ENCODE measurements around the gene ZNF207.
"Not testable (repeated sequence)": the region's sequence is repeated elsewhere in the genome, so short reads cannot be mapped to it uniquely, and the experiment has no call there.

ZNF207 gene

DNA sequence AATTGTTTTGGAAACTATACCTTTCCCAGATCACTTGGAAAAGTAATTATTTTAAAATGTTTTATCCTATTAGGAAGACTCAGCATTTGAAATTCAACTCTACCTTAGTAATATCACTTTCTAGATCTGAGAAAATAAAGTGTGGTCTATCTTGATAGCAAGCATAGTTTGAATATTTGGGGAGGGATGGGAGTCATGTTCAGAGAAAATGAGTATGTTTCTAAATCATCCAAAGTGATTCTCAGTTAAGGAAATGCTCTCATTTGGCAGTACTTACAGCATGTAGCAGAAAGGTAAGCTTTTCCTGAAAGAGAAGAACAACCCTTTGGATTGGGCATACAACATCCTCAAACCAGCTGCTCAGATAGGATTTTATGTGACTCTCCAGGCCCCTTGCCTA, 14.9 kb upstream of the ZNF207 start:
- no peak for DNase-seq (ENCODE audit: low read depth in 3 of 3, low spot score in 1 of 3)

DNA sequence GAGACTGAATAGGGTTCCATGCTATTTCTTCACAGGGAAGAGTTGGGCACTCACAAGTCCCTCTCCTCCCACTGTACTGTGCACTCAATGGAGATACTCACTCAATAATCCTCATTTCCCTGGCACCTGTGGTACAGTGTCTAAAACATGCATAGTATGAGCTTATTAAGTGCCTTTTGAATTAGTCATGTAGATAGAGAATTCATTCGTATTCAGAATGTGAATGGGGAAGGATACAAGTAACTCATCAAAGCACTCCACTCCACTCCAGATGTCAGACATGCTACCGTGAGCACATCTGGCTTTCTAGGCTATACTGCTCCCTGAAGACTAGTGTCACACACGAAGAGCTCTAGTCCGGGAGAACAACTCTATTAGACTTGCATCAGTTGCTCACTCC, 14.3 kb upstream of the ZNF207 start:
- no peak for DNase-seq (ENCODE audit: low read depth in 3 of 3, low spot score in 1 of 3)

DNA sequence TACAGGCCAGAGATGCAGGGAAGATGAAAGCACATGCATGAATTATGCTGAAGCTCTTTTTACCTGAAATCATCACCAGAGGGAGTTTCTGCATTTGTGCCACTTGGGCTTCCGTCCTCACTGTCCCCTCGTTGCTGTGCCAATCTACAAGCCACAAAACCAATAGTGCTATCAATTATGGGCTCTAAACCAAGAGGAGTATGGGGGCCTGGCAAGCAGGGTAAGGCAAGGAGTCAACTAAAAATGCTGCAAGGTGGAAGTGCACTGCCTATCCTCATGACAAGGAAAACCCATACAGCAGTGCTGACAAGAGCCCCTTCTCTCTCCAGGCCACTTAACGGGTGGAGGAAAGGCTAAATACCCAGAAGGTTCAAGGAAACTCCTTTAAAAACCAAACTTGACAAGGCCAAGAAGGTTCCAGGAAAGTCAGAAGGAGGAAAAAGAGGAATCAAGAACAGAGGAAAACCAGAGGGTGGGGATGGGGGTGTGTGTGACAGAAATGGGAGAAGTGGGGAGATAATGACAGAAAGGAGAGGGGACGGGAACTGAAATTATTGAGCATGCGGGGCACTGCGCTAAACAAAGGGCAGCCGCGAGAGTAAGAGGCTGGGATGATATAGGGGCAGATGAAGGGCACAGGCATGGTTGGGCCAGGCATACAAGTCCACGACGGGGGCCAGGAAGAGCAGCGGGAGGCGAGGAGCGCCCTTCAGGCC, 8.7 kb upstream of the ZNF207 start:
- no peak for DNase-seq (ENCODE audit: low read depth in 3 of 3, low spot score in 1 of 3)

DNA sequence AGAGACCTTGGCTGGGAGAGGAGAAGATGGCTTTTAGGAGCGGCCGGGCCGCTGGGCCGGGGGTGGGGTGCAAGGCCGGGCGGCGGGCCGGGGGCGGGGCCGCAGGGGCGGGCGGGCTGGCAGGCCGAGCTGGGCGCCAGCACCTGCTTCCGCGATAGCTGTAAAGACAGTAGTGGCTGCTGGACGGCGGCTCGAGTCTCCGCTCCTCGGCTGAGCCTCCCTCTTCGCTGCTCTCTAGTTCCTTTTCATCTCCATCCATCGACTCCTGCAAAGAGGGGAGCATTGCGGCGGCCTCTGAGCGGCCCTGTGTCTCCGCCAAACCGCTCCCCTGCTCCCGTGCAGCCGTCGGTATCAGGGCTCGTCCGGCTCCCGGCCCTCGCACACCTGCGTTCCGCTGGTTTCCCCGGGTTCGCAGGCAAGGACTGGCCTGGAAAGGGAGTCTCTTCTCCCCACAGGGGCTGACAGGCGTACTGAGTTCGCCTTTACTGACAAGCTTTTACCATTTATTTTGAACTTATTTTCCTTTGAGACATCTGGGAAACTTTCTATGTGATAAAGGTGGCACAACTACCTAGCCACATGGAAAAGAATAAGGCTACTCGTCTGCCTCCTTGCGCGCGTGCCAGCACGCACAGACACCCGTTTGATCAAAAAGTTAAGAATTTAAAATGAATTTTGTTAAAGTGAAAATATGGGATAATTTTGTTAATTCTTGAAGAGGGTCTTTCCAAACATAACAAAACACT, 7.9 kb upstream of the ZNF207 start, which contains the start of gene C17orf75:
Gene C17orf75, minus strand, starts transcription at position 317 of the 746 bp plus-strand sequence. Its CDS starts 34 bp downstream, at position 283.
- DNase-seq (ENCODE audit: low read depth in 3 of 3, low spot score in 1 of 3) = peak; percentile 37 to 74 (median 62)

DNA sequence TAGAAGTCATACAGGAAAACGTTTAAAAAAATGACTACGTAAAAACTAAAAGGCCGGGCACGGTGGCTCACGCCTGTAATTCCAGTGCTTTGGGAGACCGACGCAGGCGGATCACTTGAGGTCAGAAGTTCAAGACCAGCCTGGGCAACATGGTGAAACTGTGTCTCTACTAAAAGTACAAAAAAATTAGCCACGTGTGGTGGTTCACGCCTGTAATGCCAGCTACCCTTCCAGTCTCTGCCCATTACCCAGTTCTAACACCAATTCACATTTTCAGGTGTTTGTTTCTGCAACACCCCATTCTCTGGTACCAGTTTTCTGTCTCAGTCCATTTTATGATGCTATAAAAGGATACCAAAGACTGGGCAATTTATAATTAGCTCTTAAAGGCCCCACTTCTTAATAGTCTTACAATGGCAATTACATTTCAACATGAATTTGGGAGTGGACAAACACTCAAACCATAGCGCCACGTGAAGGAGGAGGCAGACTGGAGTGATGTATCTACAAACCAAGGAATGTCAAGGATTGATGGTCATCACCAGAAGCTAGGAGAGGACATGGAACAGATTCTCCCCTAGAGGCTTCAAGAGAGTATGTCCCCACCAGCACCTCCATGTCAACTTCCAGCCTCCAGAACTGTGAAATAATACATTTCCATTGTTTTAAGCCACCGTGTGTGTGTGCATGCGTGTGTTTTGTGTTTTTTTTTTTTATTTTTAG, 7.2 kb upstream of the ZNF207 start:
- no peak for DNase-seq (ENCODE audit: low read depth in 3 of 3, low spot score in 1 of 3)

DNA sequence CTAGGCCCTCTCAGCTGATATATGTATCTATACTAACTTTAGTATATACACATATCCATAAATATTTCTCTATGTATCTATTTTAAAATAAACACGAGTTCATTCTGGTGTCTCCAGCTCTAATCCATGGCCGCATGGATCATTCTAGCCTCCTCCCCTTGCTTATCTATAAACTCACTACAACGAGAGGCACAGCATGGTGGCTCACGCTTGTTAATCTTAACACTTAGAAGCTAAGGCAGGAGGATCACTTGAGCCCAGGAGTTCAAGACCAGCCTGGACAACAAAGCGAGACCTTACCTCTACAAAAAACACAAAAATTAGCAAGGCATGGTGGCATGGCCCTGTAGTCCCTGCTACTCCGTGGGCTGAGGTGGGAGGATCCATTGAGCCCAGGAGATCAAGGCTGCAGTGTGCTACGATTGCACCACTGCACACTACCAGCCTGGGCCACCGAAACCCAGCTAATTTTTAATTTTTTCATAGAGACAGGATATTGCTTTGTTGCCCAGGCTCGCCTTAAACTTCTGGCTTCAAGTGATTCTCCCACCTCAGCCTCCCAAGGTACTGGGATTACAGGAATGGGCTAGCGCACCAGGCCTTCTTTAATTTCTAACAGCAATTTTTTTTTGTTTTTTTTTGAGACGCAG, 3.9 kb upstream of the ZNF207 start:
- DNase-seq (ENCODE audit: low read depth in 3 of 3, low spot score in 1 of 3) = no peak

DNA sequence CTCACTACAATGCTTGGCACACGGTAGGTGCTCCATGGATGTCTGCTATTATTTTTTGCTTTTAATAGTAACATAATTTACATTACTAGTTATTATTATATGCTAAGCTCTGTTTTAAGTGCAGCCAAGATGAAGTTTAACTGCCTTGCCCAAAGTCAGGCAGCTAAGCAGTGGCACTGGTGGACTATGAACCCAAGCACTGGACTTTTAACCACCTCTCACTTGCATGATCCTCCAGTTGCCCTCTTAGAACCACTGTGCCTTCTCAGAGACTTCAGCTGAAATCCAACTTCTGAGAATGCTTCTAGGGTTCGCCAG, 1.5 kb upstream of the ZNF207 start:
- DNase-seq (ENCODE audit: low read depth in 3 of 3, low spot score in 1 of 3) = no peak

DNA sequence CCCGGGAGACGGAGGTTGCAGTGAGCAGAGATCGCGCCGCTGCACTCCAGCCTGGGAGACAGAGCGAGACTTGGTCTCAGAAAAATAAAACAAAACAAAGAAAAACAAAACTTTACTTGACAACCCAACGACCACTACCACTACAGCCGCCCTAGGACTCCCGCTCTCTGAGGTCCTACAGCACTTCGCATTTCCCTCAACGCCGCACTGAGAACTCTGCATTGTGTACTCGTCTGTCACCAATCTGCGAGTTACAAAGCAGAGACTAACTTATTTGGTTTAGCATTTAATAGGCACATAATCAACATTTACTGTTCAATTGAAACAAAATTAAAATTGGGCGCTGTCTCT, 479 bp upstream of the ZNF207 start:
- DNase-seq (ENCODE audit: low read depth in 3 of 3, low spot score in 1 of 3) = no peak

DNA sequence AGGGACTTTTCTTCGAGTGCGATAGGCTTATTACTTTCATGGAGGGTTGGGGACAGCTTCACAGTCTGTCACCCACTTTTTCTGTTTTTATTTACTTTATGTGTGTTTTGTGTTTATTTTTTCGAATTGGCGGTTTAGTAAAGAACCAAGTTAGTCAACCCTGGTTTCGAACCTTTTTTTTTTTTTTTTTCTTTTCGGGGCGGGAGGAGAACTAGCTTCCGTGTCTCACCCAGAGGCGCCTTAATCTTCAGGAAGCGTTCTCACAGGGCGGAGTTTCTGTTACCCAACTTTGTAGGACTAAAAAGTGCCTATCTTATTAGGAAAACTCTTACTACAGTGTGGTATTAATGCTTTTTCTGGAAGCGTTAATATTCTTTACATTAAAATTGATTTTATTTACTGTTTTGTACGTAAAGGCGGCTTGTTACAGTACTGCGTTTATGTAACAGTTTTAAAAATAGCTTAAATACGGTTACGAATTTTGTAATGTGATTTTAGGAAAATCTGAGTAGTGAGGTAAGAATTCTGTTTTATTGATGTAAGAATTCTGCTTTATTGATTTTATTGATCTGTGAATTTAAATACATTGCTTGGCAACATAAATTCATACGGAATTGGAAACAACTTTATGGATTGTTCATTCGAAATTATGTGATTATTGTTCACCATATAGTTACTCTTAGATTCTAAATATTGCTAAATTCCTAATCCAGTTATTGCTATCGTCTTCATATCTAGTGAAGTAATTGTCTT, 885 bp downstream of the ZNF207 start:
- DNase-seq (ENCODE audit: low read depth in 3 of 3, low spot score in 1 of 3) = no peak

DNA sequence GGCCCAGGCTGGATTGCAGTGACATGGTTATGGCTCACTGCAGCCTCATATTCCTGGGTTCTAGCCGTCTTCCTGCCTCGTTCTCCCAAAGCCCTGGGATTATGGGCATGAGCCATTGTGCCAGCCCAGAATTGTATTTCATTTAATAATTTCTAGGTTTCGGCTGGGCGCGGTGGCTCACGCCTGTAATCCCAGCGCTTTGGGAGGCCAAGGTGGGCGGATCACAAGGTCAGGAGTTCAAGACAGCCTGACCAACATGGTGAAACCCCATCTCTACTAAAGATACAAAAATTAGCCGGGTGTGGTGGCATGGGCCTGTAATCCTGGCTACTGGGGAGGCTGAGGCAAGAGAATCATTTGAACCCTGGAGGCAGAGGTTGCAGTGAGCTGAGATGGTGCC, 2.8 kb downstream of the ZNF207 start:
- DNase-seq (ENCODE audit: low read depth in 3 of 3, low spot score in 1 of 3) = not testable (repeated sequence)

DNA sequence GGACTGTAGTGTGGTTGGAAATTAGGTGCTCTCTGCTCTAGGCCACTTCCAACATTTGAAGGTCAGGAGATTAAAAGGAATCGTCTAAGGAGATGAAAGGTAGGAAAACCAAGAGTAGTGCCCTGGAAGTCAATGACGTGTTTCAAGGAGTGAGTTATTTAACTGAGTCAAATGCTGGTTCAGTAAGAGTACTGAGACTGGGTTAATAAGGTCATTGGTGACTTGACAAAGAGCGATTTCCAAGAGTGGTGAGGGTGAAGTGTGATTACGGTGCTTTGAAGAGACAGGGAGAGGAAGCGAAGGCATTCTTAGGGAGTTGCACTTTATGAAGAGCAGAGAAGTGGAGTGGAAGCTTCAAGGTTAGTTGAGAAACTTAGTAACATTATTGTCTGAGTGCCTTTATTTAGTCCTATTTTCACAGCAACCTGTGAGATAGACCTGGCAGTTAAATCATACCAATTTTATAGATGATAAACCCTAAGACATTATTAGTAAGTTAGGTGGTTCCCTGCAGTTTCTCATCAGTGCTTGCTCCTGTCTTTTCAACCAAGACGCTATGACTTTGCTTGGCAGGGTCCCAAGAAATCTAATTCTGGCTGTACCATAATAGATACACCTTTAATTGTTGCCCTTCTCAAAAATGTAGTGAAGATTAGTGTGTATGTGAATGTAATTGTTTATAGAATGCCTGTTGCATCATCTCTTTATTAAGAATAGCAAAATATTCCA, 5.9 kb downstream of the ZNF207 start:
- no peak for DNase-seq (ENCODE audit: low read depth in 3 of 3, low spot score in 1 of 3)

DNA sequence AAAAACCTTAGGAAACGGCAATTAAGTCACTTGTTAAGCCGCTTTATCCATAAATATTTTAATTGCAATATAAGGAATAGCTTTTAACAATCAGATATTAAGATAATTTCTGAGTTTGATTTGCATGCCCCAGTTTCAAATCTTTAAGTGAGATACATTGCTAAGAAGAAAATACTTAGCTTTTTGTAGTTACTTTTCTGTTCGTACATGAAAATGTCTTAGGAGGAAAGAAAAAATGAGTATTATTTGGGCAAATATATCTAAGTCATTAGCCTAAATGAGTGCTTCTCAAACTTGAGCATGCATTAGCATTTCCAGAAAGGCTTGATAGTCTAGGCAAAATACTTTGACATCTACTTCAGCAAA, 6.4 kb downstream of the ZNF207 start:
- no peak for DNase-seq (ENCODE audit: low read depth in 3 of 3, low spot score in 1 of 3)

DNA sequence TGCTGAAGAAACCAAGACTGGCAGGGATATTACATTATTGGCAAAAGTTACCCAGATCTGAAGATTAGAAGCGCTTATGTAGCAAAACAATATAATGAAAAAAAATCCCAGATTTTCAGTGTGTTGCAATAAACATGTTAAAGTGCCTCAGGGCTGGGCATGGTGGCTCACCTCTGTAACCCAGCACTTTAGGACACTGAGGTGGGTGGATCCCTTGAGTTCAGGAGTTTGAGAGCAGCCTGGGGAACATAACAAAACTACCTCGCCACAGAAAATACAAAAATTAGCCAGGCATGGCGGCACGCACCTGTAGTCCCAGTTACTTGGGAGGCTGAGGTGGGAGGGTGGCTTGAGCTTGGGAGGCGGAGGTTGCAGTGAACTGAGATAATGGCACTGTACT, 6.8 kb downstream of the ZNF207 start:
- no peak for DNase-seq (ENCODE audit: low read depth in 3 of 3, low spot score in 1 of 3)

DNA sequence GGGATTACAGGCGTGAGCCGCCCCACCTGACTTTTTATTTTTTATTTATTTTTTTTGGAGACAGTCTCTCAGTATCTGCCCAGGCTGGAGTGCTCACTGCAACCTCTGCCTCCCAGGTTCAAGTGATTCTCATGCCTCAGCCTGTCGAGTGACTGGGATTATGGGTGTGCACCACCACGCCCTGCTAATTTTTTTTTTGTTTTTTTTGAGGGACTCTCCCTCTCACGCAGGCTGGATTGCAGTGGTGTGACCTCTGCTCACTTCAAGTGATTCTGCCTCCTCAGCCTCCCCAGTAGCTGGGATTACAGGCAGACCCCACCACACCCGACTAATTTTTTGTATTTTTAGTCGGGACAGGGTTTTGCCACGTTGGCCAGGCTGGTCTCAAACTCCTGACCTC, 7.7 kb downstream of the ZNF207 start:
- DNase-seq (ENCODE audit: low read depth in 3 of 3, low spot score in 1 of 3) = no peak

DNA sequence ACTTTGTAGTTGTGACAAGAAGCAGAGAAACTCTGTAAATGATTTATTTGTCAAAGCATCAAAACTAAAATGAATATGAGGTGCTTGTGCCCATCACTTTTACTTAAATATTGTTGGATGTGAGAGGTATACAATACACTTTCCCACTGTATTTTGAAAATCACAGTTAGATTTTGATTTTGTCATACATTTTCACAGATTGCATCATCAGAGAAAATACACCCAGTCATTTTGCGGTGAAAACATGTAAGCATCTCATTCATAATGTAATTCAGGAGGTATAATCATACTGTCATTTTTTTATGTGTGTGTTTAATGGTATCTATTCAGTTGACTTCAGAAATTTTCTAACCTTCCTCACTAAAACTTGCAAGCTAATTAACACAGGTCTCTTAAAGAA, 11.3 kb downstream of the ZNF207 start:
- DNase-seq (ENCODE audit: low read depth in 3 of 3, low spot score in 1 of 3) = no peak

DNA sequence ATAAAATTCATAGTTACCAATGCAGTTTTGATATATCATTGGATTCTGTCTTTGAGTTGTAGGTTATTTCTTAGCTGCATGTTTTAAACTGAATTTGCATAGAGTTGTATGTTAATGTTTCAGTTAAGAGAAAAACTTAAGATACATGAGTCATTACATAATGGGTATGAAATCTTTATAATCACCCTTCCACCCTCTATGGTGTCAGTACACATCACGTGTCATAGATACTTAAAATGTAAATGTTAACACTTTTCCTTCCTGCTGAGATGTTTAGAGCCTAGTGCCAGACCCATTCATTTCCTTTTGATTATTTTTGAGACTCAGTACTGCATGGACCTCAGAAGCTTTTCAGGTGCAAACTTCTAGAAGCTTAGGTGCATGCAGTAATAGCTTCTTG, 20.5 kb downstream of the ZNF207 start:
- no peak for DNase-seq (ENCODE audit: low read depth in 3 of 3, low spot score in 1 of 3)

DNA sequence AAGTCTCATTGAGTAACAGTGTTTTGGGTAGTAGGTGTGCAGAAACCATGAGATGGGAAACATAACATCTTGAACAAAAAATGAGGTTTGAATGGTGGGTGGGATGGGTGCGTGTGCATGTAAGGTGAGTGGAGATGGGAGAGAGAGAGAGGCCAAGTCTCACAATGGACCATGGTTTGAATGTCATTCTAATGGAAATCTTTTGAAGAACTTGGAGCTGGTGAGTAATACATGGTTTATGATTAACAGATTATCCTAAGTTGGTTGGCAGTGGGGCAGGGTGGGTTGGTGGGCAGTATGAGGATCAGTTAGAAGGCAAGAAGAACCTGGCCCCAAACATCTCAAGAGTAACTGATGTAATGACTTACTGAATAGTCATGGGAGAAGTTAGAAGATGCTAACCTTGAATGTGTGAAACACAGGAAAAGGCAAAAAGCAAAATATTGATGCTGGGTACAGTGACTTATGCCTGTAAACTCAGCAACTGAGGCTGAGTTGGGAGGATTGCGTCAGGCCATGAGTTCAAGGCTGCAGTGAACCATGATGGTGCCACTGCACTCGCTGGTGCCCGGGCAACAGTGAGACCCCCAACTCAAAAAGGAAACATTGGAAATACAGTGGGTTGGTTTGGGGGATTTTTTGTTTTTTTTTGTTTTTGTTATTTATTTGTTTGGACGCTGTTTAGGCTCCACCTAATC, 32.7 kb downstream of the ZNF207 start:
- no peak for DNase-seq (ENCODE audit: low read depth in 3 of 3, low spot score in 1 of 3)

DNA sequence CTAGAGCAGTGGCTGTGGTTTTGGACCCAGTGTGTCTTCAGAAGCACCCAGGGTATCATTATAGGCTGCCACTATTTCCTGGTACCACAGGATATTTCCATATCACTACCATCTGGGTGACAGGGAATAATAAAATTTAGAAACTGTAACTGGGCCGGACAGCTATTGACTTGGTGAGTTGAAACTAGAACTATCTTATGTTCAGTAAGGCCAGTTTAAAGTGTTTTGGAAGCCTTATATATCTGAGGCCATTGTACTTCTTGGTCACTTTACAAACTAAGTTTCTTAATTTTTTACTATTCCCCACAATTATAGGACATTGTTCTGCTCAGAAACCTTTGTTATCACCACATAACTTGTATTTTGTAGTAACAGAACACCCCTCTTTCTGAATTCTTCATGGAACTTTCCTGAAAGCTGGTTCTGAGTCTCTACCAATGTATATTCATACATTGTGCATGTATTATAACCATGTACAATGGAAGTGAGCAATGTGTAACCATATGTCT, 34.0 kb downstream of the ZNF207 start:
- no peak for DNase-seq (ENCODE audit: low read depth in 3 of 3, low spot score in 1 of 3)

DNA sequence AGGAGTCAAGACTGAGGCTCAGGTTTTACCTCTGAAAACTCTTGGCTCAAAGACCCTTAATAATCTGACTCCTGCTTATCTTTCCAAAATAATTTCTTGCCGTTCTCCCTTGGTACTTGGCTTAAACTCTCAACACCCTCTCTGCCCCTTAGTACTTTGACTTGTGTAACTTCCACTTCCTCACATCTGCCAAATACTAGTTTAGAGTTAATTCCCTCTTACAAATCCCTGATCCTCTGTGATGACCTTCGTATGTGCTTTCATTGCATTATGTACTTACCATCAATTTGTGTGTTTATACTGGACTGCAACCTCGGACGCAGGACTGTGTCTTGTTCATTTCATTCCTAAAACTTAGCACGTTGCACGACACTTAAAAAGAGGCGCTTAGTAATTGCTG, 35.2 kb downstream of the ZNF207 start:
- no peak for DNase-seq (ENCODE audit: low read depth in 3 of 3, low spot score in 1 of 3)

DNA sequence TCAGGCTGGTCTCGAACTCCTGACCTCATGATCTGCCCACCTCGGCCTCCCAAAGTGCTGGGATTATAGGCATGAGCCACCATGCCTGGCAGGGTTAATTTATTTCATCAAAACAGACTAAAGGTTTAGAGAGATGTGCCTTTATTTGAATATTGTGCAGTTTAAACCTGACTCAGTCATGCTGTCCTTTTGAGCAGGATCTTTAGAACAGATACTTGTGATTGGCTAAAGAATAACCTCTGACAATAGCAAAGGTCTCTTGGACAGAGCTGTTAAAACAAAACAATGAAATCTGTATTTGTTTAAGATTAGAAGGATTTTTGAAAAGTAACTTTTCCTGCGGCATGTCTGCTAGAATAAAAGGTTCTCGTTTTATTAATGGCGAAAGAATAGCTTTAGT, 36.0 kb downstream of the ZNF207 start:
- no peak for DNase-seq (ENCODE audit: low read depth in 3 of 3, low spot score in 1 of 3)
